LHCN-M2 (cell line): Measurements from ENCODE around the gene NUDT9. TPM values are rescaled to one million over a fixed set of nuclear protein-coding genes. Genes with fewer than 3 reads are reported as not detected.
"Not testable (repeated sequence)": the region's sequence is repeated elsewhere in the genome, so short reads cannot be mapped to it uniquely, and the experiment has no call there.

Source experiments
- DNase-seq: peaks from one replicate; pipeline ENCODE4 v3.0.0-alpha.2; 2012; ENCODE audit warnings: low read depth
- polyA plus RNA-seq: library from polyadenylated mRNA; unstranded; fragments of >200 nt; gene quantifications from one replicate; pipeline ENCODE4 v1.2.1, GENCODE V29; 2012; ENCODE audit warnings: missing spikeins
- total RNA-seq: library from RNA; depleted of rRNA; stranded (reverse); fragments of >200 nt; gene quantifications from 2 replicates; pipeline ENCODE4 v1.2.3, GENCODE V29; 2014; rRNA removed

NUDT9 gene
- 8.4 and 11.8 TPM in 2 replicates for total RNA-seq
- 22.7 TPM for polyA plus RNA-seq

GRCh38 chr4:87422104-87423052 is at the start of gene NUDT9:
Gene NUDT9, plus strand, starts transcription at chr4:87422573. Its CDS starts 333 bp downstream, at chr4:87422906.
- peak; percentile 97 for DNase-seq

- peak; percentile 69 for DNase-seq
These were observed 46.6 kb upstream of the NUDT9 start for GRCh38 chr4:87375719-87376291.

GRCh38 chr4:87377816-87378215 is 44.6 kb upstream of the NUDT9 start:
- no peak for DNase-seq

- DNase-seq = no peak
These were observed 40.3 kb upstream of the NUDT9 start for GRCh38 chr4:87382116-87382515.

- DNase-seq = no peak
These were observed 39.4 kb upstream of the NUDT9 start for GRCh38 chr4:87382931-87383330.

GRCh38 chr4:87384466-87385132 is 37.8 kb upstream of the NUDT9 start:
- DNase-seq = not testable (repeated sequence)

GRCh38 chr4:87387237-87387636 is 35.1 kb upstream of the NUDT9 start:
- no peak for DNase-seq

GRCh38 chr4:87388901-87389300 is 33.5 kb upstream of the NUDT9 start:
- no peak for DNase-seq

- DNase-seq = not testable (repeated sequence)
These were observed 32.3 kb upstream of the NUDT9 start for GRCh38 chr4:87390055-87390454.

- no peak for DNase-seq
These were observed 31.9 kb upstream of the NUDT9 start for GRCh38 chr4:87390551-87390890.

GRCh38 chr4:87390891-87391575 is 31.3 kb upstream of the NUDT9 start, which contains the start of gene HSD17B11:
Gene HSD17B11, minus strand, starts transcription at chr4:87391188. Its CDS starts 118 bp downstream, at chr4:87391070.
- peak; percentile 97 for DNase-seq

- DNase-seq = no peak
These were observed 30.8 kb upstream of the NUDT9 start for GRCh38 chr4:87391576-87392054.

GRCh38 chr4:87392183-87392582 is 30.2 kb upstream of the NUDT9 start:
- DNase-seq = no peak

GRCh38 chr4:87395073-87395472 is 27.3 kb upstream of the NUDT9 start:
- not testable (repeated sequence) for DNase-seq

- DNase-seq = not testable (repeated sequence)
These were observed 26.5 kb upstream of the NUDT9 start for GRCh38 chr4:87395851-87396250.

GRCh38 chr4:87399148-87399547 is 23.2 kb upstream of the NUDT9 start:
- DNase-seq = no peak

GRCh38 chr4:87399954-87400353 is 22.4 kb upstream of the NUDT9 start:
- DNase-seq = no peak

- not testable (repeated sequence) for DNase-seq
These were observed 18.6 kb upstream of the NUDT9 start for GRCh38 chr4:87403732-87404131.

GRCh38 chr4:87405211-87405820 is 17.1 kb upstream of the NUDT9 start:
- no peak for DNase-seq

GRCh38 chr4:87406462-87406861 is 15.9 kb upstream of the NUDT9 start:
- DNase-seq = no peak

- DNase-seq = not testable (repeated sequence)
These were observed 15.5 kb upstream of the NUDT9 start for GRCh38 chr4:87406902-87407301.
